SK-MEL-5 (cell line): ENCODE data around the gene ARMC9. TPM values are rescaled to one million over a fixed set of nuclear protein-coding genes. Genes with fewer than 3 reads are reported as not detected.
A peak's percentile ranks its signal among the peaks of the same experiment; 100 is the strongest.
"Not testable (repeated sequence)": the region's sequence is repeated elsewhere in the genome, so short reads cannot be mapped to it uniquely, and the experiment has no call there.

Experiments used
- DNase-seq: peaks from one replicate; pipeline ENCODE4 v3.0.0-alpha.2; 2016; ENCODE audit warnings: low read depth, low spot score
- in situ Hi-C: cut with HindIII; loops from 2 replicates; pipeline ENCODE4 v1.10.0; 2016; ENCODE audit warnings: low sequenced_read_pairs, high pct_unique_total_duplicates, low pct_unique_long_range_greater_than_20kb
- total RNA-seq: library from RNA; depleted of rRNA; stranded (reverse); fragments of >200 nt; shearing (Covaris generic); gene quantifications from 2 replicates; pipeline ENCODE4 v1.2.3, GENCODE V29; 2014

Gene ARMC9
- total RNA-seq, 1 experiment from 2014 or later, result 23.0 TPM

DNA sequence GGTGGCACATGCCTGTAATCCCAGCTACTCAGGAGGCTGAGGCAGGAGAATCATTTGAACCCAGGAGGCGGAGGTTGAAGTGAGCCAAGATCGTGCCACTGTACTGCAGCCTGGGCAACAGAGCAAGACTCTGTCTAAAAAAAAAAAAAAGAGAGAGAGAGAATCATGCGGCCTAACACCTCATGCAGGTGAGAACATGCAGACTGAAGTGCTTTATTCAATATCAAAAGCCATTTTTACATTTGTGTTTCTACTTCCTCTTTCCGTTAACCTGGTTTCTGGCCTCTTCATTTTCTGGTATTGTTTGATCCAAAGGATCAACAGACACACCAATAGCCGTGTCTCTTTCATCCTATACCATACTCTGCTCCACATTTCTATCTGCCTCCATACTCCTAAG lies 19.6 kb upstream of the ARMC9 start:
- in situ Hi-C loops, DNase-seq: not testable (repeated sequence)

DNA sequence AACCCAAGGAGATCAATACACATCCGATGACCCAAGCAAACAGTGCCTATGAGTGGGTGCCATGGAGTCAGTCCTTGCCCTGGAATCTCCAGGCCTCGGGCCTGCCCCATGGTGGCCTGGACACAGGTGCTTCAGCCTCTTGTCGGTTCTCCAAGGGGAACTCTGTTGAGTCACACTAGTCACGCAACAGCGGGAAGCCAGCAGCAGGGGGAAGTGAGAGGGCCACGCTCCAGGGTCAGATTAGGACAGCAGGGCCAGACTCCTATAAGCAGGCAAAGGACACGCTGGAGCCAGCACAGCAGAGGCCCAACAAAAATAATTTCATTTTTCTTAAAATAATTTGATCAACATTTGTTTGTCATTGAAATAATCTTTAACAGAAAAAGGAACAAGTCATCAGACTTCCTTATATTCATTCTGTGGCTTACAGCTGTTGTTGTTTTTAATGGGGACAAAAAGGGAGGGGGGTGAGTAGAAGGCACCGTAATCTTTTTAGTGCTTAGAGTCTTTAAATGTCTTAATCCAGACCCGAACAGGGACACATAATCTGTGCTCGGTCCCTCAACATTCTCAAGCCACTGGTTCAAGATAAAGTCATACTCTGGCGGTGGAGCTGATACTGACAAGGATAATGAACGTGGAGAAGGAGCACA lies 16.4 kb upstream of the ARMC9 start:
- no peak for DNase-seq
- in situ Hi-C loops, result no loop called here

DNA sequence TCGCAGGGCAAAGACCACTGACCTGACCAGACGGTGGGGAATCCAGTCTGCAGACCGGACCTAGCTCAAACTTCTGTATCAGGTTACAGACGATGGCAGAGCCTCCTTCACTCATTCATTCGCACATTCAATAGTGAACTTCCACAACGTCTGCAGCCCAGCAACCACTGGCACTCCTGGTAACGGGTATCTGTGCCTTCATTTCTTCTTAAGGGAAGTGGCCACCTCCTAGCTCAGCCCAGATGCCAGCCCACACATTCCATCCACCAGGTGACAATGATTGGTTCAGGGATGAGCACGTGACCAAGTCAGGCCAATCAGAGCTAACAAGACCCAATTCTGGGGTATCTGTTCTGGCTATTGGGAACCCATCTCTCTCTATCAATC lies 15.9 kb upstream of the ARMC9 start:
- in situ Hi-C loops, result no loop called here
- no peak for DNase-seq

DNA sequence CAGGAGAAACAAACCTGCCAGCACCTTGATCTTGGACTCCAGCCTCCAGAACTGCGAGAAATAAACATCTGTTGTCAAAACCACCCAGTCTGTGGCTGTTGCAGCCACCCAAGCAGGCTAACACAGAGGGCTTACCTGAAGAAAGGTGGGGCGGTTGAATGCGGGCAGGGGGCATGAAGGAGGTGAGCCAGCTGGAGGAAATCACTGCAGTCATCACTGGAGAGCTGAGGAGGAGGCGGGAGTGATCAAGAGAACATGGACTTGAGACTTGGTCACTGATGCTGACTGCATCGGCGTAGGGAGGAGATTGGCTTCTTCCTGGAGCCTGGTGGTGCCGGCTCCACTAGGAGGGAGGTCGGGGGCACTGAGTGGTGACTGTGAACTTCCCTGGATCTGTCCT lies 14.6 kb upstream of the ARMC9 start:
- in situ Hi-C loops, result no loop called here
- no peak for DNase-seq

DNA sequence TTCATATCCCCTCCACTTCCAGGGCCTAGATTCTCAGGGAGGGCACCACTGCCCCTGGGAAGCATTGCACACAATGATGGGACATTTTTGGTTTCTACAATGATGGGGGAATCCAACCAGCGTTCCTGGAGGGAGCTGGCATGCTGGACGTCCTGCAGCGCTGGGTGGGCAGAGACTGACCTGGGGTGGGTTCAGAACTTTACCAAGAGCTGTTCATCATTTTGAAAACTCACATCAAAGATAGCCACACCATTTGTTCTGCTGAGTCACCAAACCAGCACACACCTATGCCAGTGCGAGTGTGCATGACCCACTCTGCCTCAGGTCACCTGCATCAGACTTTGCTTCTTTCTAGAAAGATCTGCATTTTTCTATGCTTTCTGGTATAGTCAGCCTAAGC lies 14.1 kb upstream of the ARMC9 start:
- DNase-seq, result no peak
- in situ Hi-C loops, result no loop called here

DNA sequence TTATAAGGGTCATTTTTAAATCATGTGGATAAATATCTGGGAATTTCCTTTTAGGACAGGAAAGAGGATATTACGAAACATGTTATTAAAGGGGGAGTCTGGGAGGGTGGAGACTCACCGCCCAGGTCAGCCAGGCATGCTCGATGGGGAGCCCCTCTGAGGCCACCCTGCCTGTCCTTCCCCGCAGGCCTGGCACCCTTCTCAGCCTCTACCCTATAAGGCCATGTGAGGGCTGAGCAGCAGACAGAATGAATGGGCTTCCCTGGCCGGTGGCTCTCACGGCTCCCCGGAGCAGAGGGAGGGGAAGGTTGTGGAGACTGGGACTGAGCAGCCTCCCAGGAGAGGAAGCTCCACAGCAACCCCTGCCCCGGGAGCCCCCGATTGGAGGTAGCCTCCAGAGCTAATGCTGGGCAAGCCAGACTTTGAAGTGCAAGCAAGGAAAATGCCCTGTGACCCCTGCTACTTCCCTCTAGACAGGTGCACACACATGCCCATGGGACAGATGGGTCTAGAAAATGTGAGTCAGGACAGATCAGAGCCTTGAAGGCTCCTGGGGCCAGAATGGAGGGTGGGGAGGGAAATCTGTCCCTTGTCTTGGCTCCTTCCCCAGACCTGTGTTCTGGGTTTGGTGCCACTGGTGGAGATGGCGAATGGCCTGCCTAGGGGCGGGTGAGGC lies 13.2 kb upstream of the ARMC9 start:
- in situ Hi-C loops, result no loop called here
- DNase-seq, result no peak

DNA sequence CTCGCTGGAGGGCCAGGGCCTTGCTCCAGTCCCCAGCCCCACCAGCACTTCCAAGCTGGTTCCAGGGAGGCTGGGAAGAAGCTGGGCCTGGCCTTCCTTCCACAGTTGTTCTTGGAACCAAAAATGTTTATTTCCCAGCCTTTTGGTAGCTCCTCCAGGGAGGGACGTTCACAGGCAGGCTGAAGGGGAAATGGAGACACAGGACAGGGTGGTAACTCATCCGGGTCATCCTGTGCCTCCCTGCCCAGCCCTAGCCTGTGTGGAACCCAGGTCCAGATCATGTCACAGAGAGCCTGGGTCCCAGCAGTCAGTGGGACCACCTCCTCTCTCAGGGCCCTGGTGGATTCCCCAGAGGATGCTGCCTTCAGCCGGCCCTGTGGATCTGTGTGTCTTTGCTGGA lies 12.5 kb upstream of the ARMC9 start:
- DNase-seq, result no peak
- in situ Hi-C loops, result no loop called here

DNA sequence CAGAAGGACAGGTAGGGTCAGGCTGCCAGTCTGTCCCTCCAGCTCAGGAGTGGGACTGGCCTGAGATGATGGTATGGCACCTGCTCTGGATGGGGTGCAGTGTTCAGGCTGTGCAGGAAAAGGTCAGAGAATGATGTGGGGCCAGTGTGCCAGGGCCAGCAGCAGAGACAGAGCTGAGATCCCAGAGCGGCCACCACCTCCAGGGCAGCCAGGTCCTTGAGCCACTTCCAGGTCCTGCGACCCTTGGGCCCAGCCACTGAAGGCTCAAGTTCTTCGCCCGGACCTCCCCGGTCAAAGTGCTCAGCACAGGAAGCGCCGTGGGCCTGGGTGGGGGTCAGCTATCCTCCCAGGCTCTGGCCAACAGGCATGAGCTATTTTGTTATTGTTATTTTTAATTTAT lies 12.1 kb upstream of the ARMC9 start:
- in situ Hi-C loops, result no loop called here
- DNase-seq, result no peak

DNA sequence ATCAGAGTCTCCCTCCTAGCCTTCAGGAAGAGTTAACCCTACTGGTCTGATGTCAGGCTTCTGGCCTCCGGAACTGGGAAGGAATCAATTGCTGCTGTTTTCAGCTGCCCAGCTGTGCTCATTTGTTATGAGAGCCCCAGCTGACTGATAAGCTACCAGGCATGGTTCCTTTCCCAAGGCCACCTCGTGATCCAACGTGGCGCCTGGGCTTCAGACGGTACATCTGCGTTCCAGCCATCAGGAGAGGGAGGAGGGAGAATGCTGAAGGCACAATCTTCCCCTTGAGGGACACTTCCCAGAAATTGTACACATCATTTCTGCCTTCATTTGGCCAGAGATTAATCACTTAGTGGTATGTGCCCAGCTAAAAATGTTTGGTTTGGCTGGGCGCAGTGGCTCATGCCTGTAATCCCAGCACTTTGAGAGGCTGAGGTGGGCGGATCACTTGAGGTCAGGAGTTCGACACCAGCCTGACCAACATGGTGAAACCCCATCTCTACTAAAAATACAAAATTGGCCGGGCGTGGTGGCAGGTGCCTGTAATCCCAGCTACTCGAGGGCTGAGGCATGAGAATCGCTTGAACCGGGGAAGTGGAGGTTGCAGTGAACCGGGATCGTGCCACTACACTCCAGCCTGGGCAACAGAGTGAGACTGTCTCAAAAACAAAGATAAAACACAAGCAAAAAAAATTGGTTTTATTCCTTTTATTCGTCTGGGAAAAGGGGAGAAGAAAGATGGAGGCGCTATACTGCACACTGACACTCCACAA lies 10.5 kb upstream of the ARMC9 start:
- in situ Hi-C loops, result no loop called here
- DNase-seq, result no peak

DNA sequence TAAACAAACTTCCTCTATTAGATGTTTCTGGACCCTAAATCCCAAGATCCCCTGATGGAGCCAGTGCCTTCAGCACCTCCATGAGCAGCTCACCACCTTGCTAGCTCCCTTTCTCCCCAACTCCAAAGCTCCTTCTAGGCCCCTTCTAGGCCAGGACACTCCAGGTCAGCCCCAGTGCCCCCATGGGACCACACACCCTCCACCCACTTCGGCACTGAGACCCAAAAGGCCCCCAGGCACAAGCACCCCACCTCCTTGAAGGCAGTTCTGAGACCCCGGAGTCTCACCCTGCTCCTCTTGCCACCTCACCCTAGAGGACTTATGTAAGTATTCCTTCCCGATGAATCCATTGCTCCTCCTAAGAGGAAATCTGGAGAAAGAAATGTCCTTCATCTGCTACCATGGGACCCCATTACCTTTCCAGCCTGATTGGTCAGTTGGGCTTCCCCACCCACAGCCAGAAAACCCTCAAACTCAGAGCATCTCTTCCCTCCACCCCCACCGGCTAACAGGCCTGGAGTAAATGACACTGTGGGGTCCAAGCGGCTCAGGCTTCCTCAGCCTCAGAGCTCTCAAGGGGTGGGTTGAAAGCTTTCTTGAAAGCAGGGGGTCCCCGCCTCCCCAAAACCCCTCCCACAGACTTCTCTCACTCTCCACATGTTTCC lies 9.8 kb upstream of the ARMC9 start:
- in situ Hi-C loops, result no loop called here

DNA sequence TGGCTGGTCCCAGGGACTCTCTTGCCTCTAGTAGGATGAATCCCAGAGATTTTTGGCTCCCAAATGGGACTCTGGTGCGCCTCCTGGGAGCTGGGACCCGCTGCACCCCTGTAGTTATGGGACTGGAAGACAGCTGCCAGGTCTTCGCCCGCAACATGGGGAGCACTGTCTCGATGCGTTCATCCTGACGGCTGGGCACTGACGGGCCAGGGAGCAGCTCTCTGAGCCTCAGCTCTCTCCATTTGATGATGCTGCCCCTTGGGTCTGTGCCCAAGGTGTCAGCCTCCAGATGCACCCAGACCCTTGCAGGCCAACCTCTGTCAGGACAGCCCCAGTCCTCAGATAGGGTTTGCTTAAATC lies 9.3 kb upstream of the ARMC9 start:
- no peak for DNase-seq
- in situ Hi-C loops, result no loop called here

More for the DNA sequence above, 9.8 kb upstream of the ARMC9 start:
- DNase-seq, result no peak

DNA sequence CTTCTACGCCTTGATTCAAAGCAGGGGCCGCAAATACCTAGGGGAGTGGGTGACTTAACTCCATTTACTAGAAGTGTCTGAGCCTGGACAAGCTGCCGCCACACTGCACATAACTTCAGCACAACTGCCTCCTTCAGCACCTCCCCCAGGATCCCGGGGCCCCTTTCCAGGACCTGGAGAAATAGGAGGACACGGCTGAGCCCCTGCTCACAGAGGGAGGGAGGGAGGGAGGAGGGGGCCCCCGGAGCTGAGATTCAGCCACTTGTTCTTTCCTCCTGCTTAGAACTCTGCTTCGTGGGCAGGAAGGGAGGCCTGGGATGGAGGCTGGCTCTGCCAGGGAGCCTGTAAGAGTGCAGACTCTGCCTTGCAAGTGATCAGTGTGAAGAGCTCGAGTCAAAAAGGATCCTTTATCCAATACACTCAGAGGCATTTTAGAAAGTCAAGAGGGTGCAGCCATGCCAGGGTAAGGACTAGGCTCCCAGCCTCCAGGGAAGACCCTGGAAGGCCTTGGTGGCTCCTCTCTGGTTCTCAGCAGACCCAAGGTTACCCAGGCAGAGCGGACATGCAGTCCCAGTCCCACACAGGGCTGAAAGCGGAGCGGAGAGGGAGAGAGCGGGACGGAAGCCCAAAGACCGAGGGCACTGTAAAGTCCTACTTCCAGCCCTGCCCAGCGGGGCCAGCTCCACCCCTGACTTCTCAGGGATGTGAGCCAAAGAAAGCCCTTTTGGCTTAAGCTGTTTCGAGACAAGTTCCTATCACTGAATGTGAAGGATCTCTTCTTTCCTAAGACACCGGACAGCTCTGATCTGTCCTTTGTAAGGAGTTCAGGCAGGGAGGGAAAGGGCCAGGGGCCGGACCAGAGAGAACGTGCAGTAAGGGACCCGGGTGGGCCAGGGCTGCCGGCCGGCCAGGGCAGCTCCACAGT lies 8.6 kb upstream of the ARMC9 start:
- DNase-seq, result no peak
- in situ Hi-C loops, result no loop called here

DNA sequence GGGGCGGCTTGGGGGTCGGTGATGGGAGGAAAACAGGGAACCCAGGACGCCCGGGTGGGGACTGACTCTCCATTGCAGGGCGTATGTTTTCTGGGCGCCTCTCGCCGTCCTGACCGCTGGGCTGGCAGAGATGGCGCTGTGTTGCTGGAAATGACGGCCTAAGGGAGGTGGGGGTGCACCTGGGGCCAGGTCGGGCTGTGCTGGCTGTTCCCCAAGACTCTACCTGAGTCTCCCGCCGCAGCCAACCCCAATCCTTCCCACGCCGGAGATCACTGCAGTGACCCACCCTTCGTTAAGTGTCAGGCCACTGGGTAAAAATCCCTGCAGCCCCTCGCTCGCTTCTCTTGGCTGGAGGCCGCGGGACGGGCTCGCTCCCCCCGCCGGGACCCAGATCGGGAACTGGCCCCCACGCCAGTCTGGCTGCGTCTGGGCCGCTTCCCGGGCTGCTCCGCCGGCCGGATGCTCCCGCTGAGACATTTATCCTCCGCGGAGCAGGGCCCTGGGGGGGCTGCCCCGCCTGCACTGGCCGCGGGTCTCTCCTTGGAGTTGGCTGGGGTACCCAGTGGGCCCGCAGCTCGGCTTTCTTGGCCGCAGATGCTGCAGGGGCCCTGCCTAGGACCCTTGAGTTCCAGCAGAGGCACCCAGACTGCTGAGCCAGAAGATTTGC lies 7.8 kb upstream of the ARMC9 start:
- in situ Hi-C loops, result no loop called here
- no peak for DNase-seq

DNA sequence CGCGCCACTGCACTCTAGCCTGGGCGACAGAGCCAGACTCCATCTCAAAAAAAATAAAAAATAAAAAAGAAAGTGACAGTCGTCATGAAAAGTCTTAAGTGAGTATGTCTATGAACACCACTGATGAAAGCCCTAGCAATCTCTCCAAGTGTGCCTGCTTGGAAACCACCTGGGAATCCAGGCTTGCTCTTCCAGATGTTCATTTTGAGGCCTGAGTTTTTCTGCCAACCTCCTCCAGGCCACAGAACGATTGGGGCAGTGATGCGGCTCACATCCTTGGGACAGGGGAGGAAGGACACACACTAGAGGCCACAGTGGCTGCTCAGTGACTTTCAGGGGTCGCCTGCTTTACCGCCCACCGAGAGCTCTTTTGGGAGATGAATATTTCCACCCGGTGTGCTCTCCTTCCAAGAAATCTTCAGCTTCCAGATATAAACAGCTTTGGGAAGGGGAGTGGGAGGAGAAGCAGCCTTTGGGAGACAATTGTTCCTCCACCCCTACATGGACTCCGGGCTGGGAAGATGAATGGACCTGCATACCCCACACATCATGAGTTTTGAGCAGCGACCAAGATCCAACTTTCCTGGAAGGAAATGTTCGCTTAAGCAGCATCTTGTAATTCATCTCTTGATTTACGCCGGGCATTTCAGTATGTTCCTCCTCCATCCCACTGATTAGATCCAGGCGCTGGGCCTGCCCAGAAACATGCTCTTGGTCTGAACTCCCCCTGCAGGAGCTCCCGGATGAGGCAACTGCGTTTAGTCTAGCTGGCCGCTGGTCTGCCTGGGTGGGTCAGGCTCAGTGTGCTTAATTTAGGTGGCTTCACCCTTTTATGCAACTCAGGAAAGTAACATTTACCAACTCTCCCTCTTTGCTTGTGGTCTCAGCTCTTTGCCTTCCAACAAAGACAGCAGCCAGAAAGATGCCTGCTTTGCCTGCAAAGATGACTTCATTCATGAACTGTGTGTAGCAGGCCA lies 6.2 kb upstream of the ARMC9 start:
- DNase-seq, result peak; percentile 87
- in situ Hi-C loops, result no loop called here

DNA sequence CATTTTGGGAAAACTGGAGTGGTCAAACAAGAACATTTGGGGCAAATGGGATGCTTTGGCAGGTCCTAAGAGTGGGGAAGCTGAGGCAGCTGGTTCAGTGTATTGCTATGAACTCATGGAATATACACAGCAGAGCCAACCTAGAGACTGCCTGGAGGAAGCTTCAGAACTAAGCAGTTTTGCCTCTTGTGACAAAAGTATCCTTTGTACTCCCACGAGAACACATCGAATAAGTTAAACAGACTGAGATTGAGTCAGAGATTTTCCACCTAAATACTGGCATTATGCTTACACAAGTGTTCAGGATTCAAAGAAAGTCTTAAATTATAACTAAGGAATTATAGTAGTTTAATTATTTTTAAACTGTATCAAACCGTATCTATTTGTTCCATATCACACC lies 5.2 kb upstream of the ARMC9 start:
- in situ Hi-C loops, result no loop called here
- peak; percentile 66 for DNase-seq

DNA sequence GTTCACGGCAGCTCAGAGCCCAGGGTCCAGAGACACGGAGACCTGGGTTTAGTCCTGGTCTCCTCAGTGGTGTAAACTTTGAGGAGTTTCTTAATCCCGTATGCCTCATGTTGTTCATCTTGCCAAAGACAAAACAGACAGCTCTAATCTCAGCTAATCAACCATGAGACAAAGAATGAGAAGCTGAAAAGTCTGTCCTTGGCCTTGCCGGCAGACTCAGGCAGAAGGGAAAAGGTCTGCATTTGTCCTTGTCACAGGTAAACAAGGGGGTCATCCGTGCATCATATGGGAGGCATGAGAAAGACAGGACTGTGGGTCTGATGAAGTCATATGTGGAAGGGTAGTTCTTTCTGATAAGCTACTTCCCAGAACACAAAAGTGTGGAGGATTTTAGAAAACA lies 1.8 kb upstream of the ARMC9 start:
- no peak for DNase-seq
- in situ Hi-C loops, result no loop called here
